MCF 10A (cell line): ENCODE data around the gene FBXO21. TPM values are rescaled to one million over a fixed set of nuclear protein-coding genes. Genes with fewer than 3 reads are reported as not detected.

Source experiments
- BruUV-seq: library from RNA; stranded (reverse); fragments of 400-500 nt; replicated peaks from 2 replicates; lab custom pipeline; 2021; lab: Mats Ljungman, UMichigan
- CTCF ChIA-PET: fragments of 300-600 bp; sonication (Branson Sonifier 250); formaldehyde crosslinking; extraction: SDS; loops from one replicate; lab custom pipeline; 2021; ENCODE audit warnings: antibody characterized with exemption, inconsistent platforms; lab: Yijun Ruan, JAX
- POLR2A ChIA-PET: fragments of 300-600, 350-650 bp; sonication (Branson Sonifier 250); formaldehyde crosslinking; extraction: SDS; loops from one replicate; lab custom pipeline; 2020; ENCODE audit warnings: antibody characterized with exemption, inconsistent platforms; lab: Yijun Ruan, JAX
- DNase-seq: peaks from one replicate; pipeline ENCODE4 v3.0.0-alpha.2; 2018; ENCODE audit not compliant: unreplicated experiment
- H3K27ac Mint-ChIP-seq: one replicate; pipeline ENCODE4 v1.8.0; 2022; ENCODE audit warnings: mild to moderate bottlenecking, low read depth, mixed read lengths; ENCODE audit not compliant: unreplicated experiment
- H3K27me3 Mint-ChIP-seq: one replicate; pipeline ENCODE4 v1.8.0; 2022; ENCODE audit warnings: mixed read lengths; ENCODE audit not compliant: insufficient read depth, unreplicated experiment
- H3K36me3 Mint-ChIP-seq: one replicate; pipeline ENCODE4 v1.8.0; 2022; ENCODE audit warnings: mild to moderate bottlenecking, moderate library complexity, mixed read lengths; ENCODE audit not compliant: insufficient read depth, unreplicated experiment
- H3K4me1 Mint-ChIP-seq: one replicate; pipeline ENCODE4 v1.8.0; 2022; ENCODE audit warnings: mixed read lengths; ENCODE audit not compliant: insufficient read depth, unreplicated experiment
- H3K4me3 Mint-ChIP-seq: one replicate; pipeline ENCODE4 v1.8.0; 2022; ENCODE audit warnings: mild to moderate bottlenecking, moderate library complexity, mixed read lengths; ENCODE audit not compliant: unreplicated experiment
- H3K9me3 Mint-ChIP-seq: one replicate; pipeline ENCODE4 v1.8.0; 2022; ENCODE audit warnings: mixed read lengths; ENCODE audit not compliant: unreplicated experiment
- intact Hi-C: fragments of 100-400 bp; cut with micrococcal nuclease; formaldehyde crosslinking; loops from 2 replicates; pipeline ENCODE4 v1.14.1; 2022
- total RNA-seq: library from RNA; stranded (reverse); gene quantifications from 2 replicates; pipeline ENCODE4 v1.2.3, GENCODE V29; 2022
- TF ChIP-seq, protein P1 (sequence below): fragments of 200-600 bp; IDR thresholded peaks from one replicate; pipeline ENCODE4 v1.8.0; 2022; ENCODE audit warnings: antibody characterized with exemption, mild to moderate bottlenecking; ENCODE audit not compliant: unreplicated experiment

The FBXO21 gene
- total RNA-seq, 1 experiment from 2014 or later: 33.4 TPM

DNA sequence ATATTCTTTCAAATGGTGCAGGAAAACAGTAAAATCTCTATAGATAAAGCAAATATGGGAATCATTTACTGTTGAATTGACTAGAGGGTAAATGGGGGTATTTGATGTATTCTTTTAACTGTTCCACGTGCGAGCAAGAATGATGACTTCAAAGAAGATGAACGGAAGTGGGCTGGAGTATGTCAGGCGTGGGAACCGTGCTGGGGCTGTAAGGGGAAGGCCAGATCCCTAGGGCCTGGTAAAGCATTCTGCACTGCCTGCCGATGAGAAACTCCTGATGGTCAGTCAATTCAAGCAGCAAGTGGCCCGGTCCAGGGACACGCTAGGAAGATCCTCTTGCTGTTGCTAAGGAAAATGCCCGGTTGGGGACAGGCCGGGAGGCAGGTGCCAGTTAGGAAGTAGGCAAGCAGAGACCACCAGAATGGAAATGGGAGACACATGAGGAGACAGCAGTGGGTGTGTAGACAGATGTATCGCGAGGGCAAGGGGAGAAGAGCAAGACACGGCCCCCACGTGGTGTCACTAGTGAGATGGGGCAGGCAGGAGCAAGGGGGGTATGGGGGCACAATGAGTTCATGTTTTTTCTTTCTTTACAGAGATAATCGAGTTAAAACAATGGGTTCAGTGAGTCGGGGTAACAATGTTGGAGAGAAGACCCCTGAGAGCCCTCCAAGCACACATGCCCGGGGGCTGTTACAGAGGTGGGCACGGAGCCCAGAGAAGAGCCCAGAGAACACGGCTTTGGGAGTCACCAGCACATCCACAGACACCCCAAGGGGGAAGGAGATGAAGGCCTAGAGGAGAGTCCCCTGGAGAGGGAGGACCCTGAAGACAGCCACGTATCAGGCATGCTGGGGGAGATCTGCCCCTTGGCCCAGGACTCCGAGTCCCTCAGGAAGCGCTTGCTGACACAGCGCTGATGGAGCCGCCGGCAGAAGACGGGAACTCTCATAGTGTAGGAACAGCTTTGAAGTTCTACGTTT, 37.2 kb downstream of the FBXO21 start:
- Mint-ChIP-seq H3K36me3 (peaks cover 80% of the 10 kb centered on the region), H3K27me3 (no peaks in the 10 kb centered on the region), H3K27ac (no peak overlapping the region), H3K9me3 (no peaks in the 10 kb centered on the region), H3K4me1 (no peaks in the 10 kb centered on the region), H3K4me3 (no peak overlapping the region)
- ChIA-PET POLR2A (no interaction called here), CTCF (interaction anchor here (0.9 to 1.4 kb wide), 3 partner anchors 14 to 126 kb away, joined by 3 to 5 read pairs (median 3); no protein-coding TSS in a partner anchor)
- no peak for DNase-seq
- no TSS peak for BruUV-seq
- TF ChIP-seq, protein P1, sequence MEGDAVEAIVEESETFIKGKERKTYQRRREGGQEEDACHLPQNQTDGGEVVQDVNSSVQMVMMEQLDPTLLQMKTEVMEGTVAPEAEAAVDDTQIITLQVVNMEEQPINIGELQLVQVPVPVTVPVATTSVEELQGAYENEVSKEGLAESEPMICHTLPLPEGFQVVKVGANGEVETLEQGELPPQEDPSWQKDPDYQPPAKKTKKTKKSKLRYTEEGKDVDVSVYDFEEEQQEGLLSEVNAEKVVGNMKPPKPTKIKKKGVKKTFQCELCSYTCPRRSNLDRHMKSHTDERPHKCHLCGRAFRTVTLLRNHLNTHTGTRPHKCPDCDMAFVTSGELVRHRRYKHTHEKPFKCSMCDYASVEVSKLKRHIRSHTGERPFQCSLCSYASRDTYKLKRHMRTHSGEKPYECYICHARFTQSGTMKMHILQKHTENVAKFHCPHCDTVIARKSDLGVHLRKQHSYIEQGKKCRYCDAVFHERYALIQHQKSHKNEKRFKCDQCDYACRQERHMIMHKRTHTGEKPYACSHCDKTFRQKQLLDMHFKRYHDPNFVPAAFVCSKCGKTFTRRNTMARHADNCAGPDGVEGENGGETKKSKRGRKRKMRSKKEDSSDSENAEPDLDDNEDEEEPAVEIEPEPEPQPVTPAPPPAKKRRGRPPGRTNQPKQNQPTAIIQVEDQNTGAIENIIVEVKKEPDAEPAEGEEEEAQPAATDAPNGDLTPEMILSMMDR: no peak
- intact Hi-C loops: no loop called here

DNA sequence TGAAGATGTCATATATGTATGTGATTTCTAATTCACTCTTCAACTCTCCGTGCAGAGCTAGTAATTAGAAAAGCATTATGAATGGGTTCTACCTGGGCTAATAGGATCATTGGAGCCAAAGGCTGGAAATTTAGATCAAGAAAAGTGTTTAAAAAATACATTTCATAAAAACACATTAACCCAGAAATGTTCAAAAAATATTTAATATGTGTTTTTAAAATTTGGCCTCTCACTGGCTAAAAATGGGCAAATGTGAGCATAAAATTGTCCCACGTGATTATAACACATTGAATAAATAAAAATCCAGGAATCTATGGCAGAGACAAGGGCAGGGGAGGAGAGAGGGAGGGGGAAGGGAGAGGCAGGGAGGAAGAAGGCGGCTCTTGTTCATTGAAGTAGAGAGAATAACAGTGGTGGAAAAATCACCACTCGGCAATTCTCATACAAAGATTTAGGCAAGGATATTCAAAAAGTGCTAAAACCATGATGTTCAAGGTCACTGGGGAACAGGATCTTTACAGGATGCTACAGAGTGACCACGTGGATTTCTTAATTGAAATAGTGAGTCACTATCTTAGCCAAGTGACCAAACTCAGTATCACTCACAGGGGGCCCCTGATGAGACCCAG, 38.8 kb downstream of the FBXO21 start:
- DNase-seq: no peak
- TF ChIP-seq, protein P1: no peak
- Mint-ChIP-seq H3K27ac (no peak overlapping the region), H3K9me3 (no peaks in the 10 kb centered on the region), H3K4me3 (no peak overlapping the region), H3K36me3 (peaks cover 74% of the 10 kb centered on the region), H3K27me3 (no peaks in the 10 kb centered on the region), H3K4me1 (no peaks in the 10 kb centered on the region)
- CTCF ChIA-PET: interaction anchor here (0.6 to 2.3 kb wide), 5 partner anchors 9 to 127 kb away, joined by 3 to 10 read pairs (median 4); no protein-coding TSS in a partner anchor
- intact Hi-C loops: no loop called here
- no TSS peak for BruUV-seq
- POLR2A ChIA-PET: no interaction called here

DNA sequence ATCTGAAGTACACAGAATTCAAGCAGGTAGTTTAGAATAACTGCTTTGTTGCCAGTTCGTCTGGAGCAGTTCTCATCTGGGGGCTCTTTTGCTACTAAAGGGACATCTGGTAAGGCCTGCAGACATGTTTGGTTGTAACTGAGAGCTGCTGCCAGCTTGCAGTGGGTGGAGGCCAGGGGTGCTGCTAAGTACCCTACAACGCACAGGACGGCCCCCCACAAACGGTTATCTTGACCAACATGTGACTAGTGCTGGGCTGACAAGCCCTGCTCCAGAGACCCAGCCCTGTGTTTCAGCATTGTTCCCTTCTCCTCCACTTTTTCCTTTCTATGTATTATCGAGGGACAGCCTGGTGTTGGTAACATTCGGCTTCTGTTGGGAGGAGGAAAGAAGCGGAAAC, 40.8 kb downstream of the FBXO21 start:
- Mint-ChIP-seq H3K27ac (no peak overlapping the region), H3K27me3 (no peaks in the 10 kb centered on the region), H3K4me3 (no peak overlapping the region), H3K4me1 (no peaks in the 10 kb centered on the region), H3K9me3 (no peaks in the 10 kb centered on the region), H3K36me3 (peaks cover 74% of the 10 kb centered on the region)
- POLR2A ChIA-PET: interaction anchor here (0.7 kb wide), 1 partner anchor 27 kb away, joined by 4 read pairs; no protein-coding TSS in a partner anchor
- intact Hi-C loops: no loop called here
- CTCF ChIA-PET: interaction anchor here (1.2 to 1.7 kb wide), 3 partner anchors 11 to 124 kb away, joined by 3 to 6 read pairs (median 5); no protein-coding TSS in a partner anchor
- BruUV-seq: no TSS peak
- TF ChIP-seq, protein P1: no peak
- no peak for DNase-seq

DNA sequence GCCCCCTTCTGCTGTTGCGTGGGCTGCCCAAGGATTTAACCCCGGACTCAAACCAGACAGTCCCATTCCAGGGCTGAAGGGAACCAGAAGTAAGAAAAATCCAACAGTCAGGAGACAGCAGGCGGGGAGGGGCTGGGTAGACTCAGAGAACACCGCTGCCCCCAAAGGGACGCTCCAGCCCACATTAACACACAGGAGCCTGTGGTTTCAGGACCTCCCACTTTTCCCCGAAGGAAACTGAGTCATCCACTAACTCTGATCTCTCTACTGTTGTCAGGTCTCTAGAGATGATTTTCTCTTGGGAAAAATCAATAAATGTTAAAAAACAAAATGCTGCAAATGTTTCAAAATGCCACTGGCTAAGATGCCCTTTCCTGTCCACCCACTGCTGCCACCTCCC, 41.6 kb downstream of the FBXO21 start:
- CTCF ChIA-PET: no interaction called here
- H3K36me3 Mint-ChIP-seq: peaks cover 67% of the 10 kb centered on the region
- BruUV-seq: no TSS peak
- no peaks in the 10 kb centered on the region for H3K9me3 Mint-ChIP-seq
- TF ChIP-seq, protein P1: no peak
- intact Hi-C loops: no loop called here
- no peaks in the 10 kb centered on the region for H3K27me3 Mint-ChIP-seq
- no peak for DNase-seq
- no peaks in the 10 kb centered on the region for H3K4me1 Mint-ChIP-seq
- no peak overlapping the region for H3K27ac Mint-ChIP-seq
- no peak overlapping the region for H3K4me3 Mint-ChIP-seq
- POLR2A ChIA-PET: no interaction called here
